Endothelial cell of umbilical vein (primary cell): ENCODE results near the gene ATP10A. TPM values are rescaled to one million over a fixed set of nuclear protein-coding genes. Genes with fewer than 3 reads are reported as not detected.

ENCODE experiments used
- BruUV-seq: library from RNA; stranded (reverse); fragments of 400-500 nt; replicated peaks from 2 replicates; lab custom pipeline; 2021; lab: Mats Ljungman, UMichigan
- CTCF ChIA-PET: fragments of 300-600, 350-600 bp; sonication (Branson Sonifier 250); formaldehyde crosslinking; loops from one replicate; lab custom pipeline; 2021; ENCODE audit warnings: antibody characterized with exemption, inconsistent platforms; lab: Charles Lee
- POLR2A ChIA-PET: fragments of 300-600, 350-600 bp; sonication (Branson Sonifier 250); formaldehyde crosslinking; loops from one replicate; lab custom pipeline; 2021; ENCODE audit warnings: antibody characterized with exemption, inconsistent platforms; lab: Charles Lee
- DNase-seq: peaks from one replicate; pipeline ENCODE4 v3.0.0-alpha.2; 2011; ENCODE audit warnings: low read depth, low spot score
- FAIRE-seq: peaks from 2 replicates; lab custom pipeline; 2011; peaks lifted over from hg19 to GRCh38; lab: Jason Lieb, UNC
- H2AFZ ChIP-seq: 2 replicates; pipeline ENCODE4 v1.6.0; 2012; ENCODE audit warnings: low read depth, low read length, control low read depth, inconsistent platforms
- H3K27ac ChIP-seq: 2 replicates; pipeline ENCODE4 v1.5.1; 2011; ENCODE audit warnings: low read depth, mild to moderate bottlenecking, control low read depth, low read length, moderate library complexity; ENCODE audit not compliant: insufficient read depth
- H3K27me3 ChIP-seq, 2 experiments: 2 replicates each; pipeline versions ENCODE4 v1.6.0 to v1.6.1; 2011; ENCODE audit warnings: low read length in 2 of 2, mixed read lengths in 1 of 2; ENCODE audit not compliant: control insufficient read depth in 2 of 2, insufficient read depth in 2 of 2
- H3K36me3 ChIP-seq, 2 experiments: 2 replicates in 1 of 2; 3 replicates in 1 of 2; pipeline ENCODE4 v1.5.1; 2011; ENCODE audit warnings: low read length in 2 of 2, mild to moderate bottlenecking in 1 of 2, moderate library complexity in 1 of 2; ENCODE audit not compliant: control insufficient read depth in 2 of 2, insufficient read depth in 2 of 2; ENCODE audit errors: extremely low read depth in 1 of 2
- H3K4me1 ChIP-seq: 3 replicates; pipeline ENCODE4 v1.5.1; 2011; ENCODE audit warnings: mild to moderate bottlenecking, low read length; ENCODE audit not compliant: control insufficient read depth, insufficient read depth; ENCODE audit errors: extremely low read depth
- H3K4me2 ChIP-seq: 2 replicates; pipeline ENCODE4 v1.6.1; 2011; ENCODE audit warnings: low read length, control low read depth, mixed read lengths; ENCODE audit not compliant: insufficient read depth
- H3K4me3 ChIP-seq, 3 experiments: fragments of 200-600 bp in 1 of 3; sonication (generic), shearing (Covaris generic) in 1 of 3; replicated peaks in 1 of 3; 2 replicates each; pipeline ENCODE4 v1.5.1; 2011 to 2016; ENCODE audit warnings: control low read depth in 3 of 3, low read length in 3 of 3, mild to moderate bottlenecking in 2 of 3, inconsistent platforms in 1 of 3, low read depth in 1 of 3, moderate library complexity in 1 of 3; ENCODE audit not compliant: insufficient read depth in 1 of 3
- H3K79me2 ChIP-seq: 2 replicates; pipeline ENCODE4 v1.6.0; 2012; ENCODE audit warnings: low read length, inconsistent platforms; ENCODE audit not compliant: control insufficient read depth, insufficient read depth
- H3K9ac ChIP-seq: replicated peaks from 2 replicates; pipeline ENCODE3; 2011; ENCODE audit warnings: low read length, control low read depth; ENCODE audit not compliant: insufficient read depth; ENCODE audit errors: extremely low read depth
- H3K9me1 ChIP-seq: replicated peaks from 3 replicates; pipeline ENCODE4 v1.6.0; 2011; ENCODE audit warnings: mild to moderate bottlenecking, low read length; ENCODE audit not compliant: control insufficient read depth, insufficient read depth; ENCODE audit errors: extremely low read depth
- H3K9me3 ChIP-seq: replicated peaks from 2 replicates; pipeline ENCODE4 v1.5.1; 2012; ENCODE audit warnings: low read length, inconsistent platforms; ENCODE audit not compliant: control insufficient read depth, insufficient read depth
- H4K20me1 ChIP-seq: replicated peaks from 2 replicates; pipeline ENCODE3; 2011; ENCODE audit warnings: mild to moderate bottlenecking, low read length; ENCODE audit not compliant: control insufficient read depth, insufficient read depth; ENCODE audit errors: extremely low read depth
- CTCF ChIP-seq, 2 donors: IDR thresholded peaks; 1 replicate in 1 of 2; 2 replicates in 1 of 2; pipeline ENCODE4 v1.5.1; 2011; ENCODE audit warnings: low read length in 2 of 2, mild to moderate bottlenecking in 2 of 2, moderate library complexity in 2 of 2, control low read depth in 1 of 2, inconsistent platforms in 1 of 2, low read depth in 1 of 2; ENCODE audit not compliant: insufficient read depth in 1 of 2; ENCODE audit errors: extremely low read depth in 1 of 2
- EZH2 ChIP-seq: IDR thresholded peaks from 2 replicates; pipeline ENCODE4 v1.6.1; 2012; ENCODE audit warnings: borderline replicate concordance, low read depth, mild to moderate bottlenecking, moderate library complexity, low read length, inconsistent platforms; ENCODE audit not compliant: severe bottlenecking
- FOS ChIP-seq: IDR thresholded peaks from 2 replicates; pipeline ENCODE4 v1.6.1; 2011; ENCODE audit warnings: mild to moderate bottlenecking, low read length, moderate library complexity, borderline replicate concordance; ENCODE audit not compliant: insufficient read depth
- GATA2 ChIP-seq: IDR thresholded peaks from 2 replicates; pipeline ENCODE4 v1.7.0; 2011; ENCODE audit warnings: low read depth, mild to moderate bottlenecking, moderate library complexity, mixed read lengths, low read length; ENCODE audit not compliant: insufficient read length, insufficient read depth
- JUN ChIP-seq: IDR thresholded peaks from 2 replicates; pipeline ENCODE4 v1.6.1; 2011; ENCODE audit warnings: borderline replicate concordance, low read depth; ENCODE audit not compliant: insufficient read length, insufficient read depth
- MAX ChIP-seq: IDR thresholded peaks from 2 replicates; pipeline ENCODE4 v1.6.1; 2011; ENCODE audit not compliant: insufficient read depth, insufficient read length
- MYC ChIP-seq: IDR thresholded peaks from one replicate; pipeline ENCODE4 v1.6.1; 2011; ENCODE audit warnings: mild to moderate bottlenecking, low read depth, low read length
- POLR2A ChIP-seq: IDR thresholded peaks from 2 replicates; pipeline ENCODE4 v1.6.1; 2012; ENCODE audit warnings: low read depth, mild to moderate bottlenecking, control low read depth, low read length
- POLR2AphosphoS5 ChIP-seq: IDR thresholded peaks from 2 replicates; pipeline ENCODE4 v1.6.1; 2012; ENCODE audit warnings: low read depth, mild to moderate bottlenecking, control low read depth, low read length, moderate library complexity; ENCODE audit not compliant: insufficient read depth
- dilution Hi-C: fragments of 300-500 bp; cut with MboI; formaldehyde crosslinking; loops from one replicate; pipeline ENCODE4 v1.15.0; 2019; ENCODE audit warnings: low sequenced_read_pairs; ENCODE audit not compliant: extremely low pct_ligation_motif_present
- intact Hi-C: fragments of 100-400 bp; cut with micrococcal nuclease; formaldehyde crosslinking; loops from one replicate; pipeline ENCODE4 v1.10.0; 2022
- polyA plus RNA-seq, 4 experiments: library from polyadenylated mRNA; depleted of rRNA in 3 of 4; stranded (reverse) in 3 of 4; unstranded in 1 of 4; fragments of >200 nt; gene quantifications; 2 replicates each; pipeline versions ENCODE4 v1.2.1 to v1.2.3, GENCODE V29; 2011 to 2012; ENCODE audit warnings: missing spikeins in 1 of 4
- total RNA-seq: library from RNA; stranded (reverse); gene quantifications from 2 replicates; pipeline ENCODE4 v1.2.3, GENCODE V29; 2021

ATP10A gene
- total and polyA plus RNA-seq, 2 donors (not counting 3 experiments of a cell fraction or from before 2014, with no cell fraction given), result not detected

- ChIA-PET POLR2A (no interaction called here), CTCF (no interaction called here)
- H3K9me3 ChIP-seq, result peaks cover 10% of the 10 kb centered on the region
- H3K4me2 ChIP-seq, result no peak overlapping the region
- no peaks in the 10 kb centered on the region for H3K36me3 ChIP-seq
- intact Hi-C loops, result no loop called here
- DNase-seq (no peak), FAIRE-seq (no peak)
- no peak overlapping the region for H3K27ac ChIP-seq
- dilution Hi-C loops, result no loop called here
- H3K4me1 ChIP-seq, result no peaks in the 10 kb centered on the region
- H3K9me1 ChIP-seq, result no peaks in the 10 kb centered on the region
- no peak overlapping the region for H2AFZ ChIP-seq
- TF ChIP-seq FOS, result no peak
- no peak for TF ChIP-seq POLR2A
- no peak for TF ChIP-seq CTCF (IDR thresholded peaks at IDR 0.05; ENCODE audit: extremely low read depth in 1 of 2, insufficient read depth in 1 of 2, low read depth in 1 of 2, low read length in 2 of 2)
- no peak for TF ChIP-seq GATA2
- TF ChIP-seq JUN, result no peak
- TF ChIP-seq EZH2, result no peak
- TF ChIP-seq MYC, result no peak
- no peak for TF ChIP-seq POLR2AphosphoS5
- no peak for TF ChIP-seq MAX
- BruUV-seq, result no TSS peak
- no peak overlapping the region for H3K9ac ChIP-seq
- no peaks in the 10 kb centered on the region for H3K27me3 ChIP-seq
- H3K4me3 ChIP-seq, result no peak overlapping the region
- H3K79me2 ChIP-seq, result no peaks in the 10 kb centered on the region
- no peaks in the 10 kb centered on the region for H4K20me1 ChIP-seq
Measured at GRCh38 chr15:25893596-25893995, 30.5 kb upstream of the ATP10A start.
